Neural crest cell (in vitro differentiated cells): Measurements from ENCODE around the gene SCRN1. TPM values are rescaled to one million over a fixed set of nuclear protein-coding genes. Genes with fewer than 3 reads are reported as not detected.

Experiments
- DNase-seq: peaks from one replicate; pipeline ENCODE4 v3.0.0; 2021; ENCODE audit warnings: low read depth, mixed read lengths, low spot score
- H3K27ac Mint-ChIP-seq: one replicate; pipeline ENCODE4 v1.8.0; 2021; ENCODE audit warnings: mild to moderate bottlenecking, mixed read lengths; ENCODE audit not compliant: unreplicated experiment
- H3K27me3 Mint-ChIP-seq: 2 replicates; pipeline ENCODE4 v1.8.0; 2021; ENCODE audit warnings: low read depth, mild to moderate bottlenecking, mixed read lengths
- H3K36me3 Mint-ChIP-seq: 2 replicates; pipeline ENCODE4 v1.8.0; 2021; ENCODE audit warnings: low read depth, mild to moderate bottlenecking, mixed read lengths
- H3K4me1 Mint-ChIP-seq: 2 replicates; pipeline ENCODE4 v1.8.0; 2021; ENCODE audit warnings: mixed read lengths
- H3K4me3 Mint-ChIP-seq: one replicate; pipeline ENCODE4 v1.8.0; 2021; ENCODE audit warnings: mild to moderate bottlenecking, mixed read lengths
- H3K9me3 Mint-ChIP-seq: 2 replicates; pipeline ENCODE4 v1.8.0; 2021; ENCODE audit warnings: mixed read lengths
- total RNA-seq: library from RNA; stranded (reverse); gene quantifications from 2 replicates; pipeline ENCODE4 v1.2.1, GENCODE V29; 2021
- TF ChIP-seq, protein P1 (sequence below): fragments of 200-600 bp; sonication (generic); conservative IDR thresholded peaks from 2 replicates; pipeline ENCODE4 v1.5.0; 2021; ENCODE audit warnings: antibody characterized with exemption, mild to moderate bottlenecking

SCRN1 gene
- total RNA-seq, 1 donor from 2014 or later: 76.8 TPM

DNA sequence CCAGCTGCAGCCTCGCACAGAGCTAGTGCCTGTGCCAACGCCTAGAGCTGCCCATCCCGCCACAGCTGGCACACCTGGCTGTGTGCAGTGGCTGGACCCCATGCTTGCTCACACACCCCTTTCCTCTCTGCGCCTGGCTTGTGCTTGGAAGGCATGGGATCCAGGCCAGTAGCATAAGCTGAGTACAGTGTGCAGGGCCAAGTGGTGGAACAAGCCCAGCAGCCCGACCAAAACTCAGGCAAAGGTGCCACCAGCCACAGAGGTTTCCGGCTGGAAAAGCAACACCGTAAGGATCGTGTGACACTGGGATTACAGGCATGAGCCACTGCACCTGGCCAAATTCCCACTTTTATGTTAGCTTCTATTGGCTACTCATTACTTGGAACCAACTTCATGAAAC, 38.4 kb downstream of the SCRN1 start:
- H3K9me3 Mint-ChIP-seq: no peaks in the 10 kb centered on the region
- no peak overlapping the region for H3K27ac Mint-ChIP-seq
- no peaks in the 10 kb centered on the region for H3K27me3 Mint-ChIP-seq
- no peak overlapping the region for H3K4me3 Mint-ChIP-seq
- TF ChIP-seq, protein P1, sequence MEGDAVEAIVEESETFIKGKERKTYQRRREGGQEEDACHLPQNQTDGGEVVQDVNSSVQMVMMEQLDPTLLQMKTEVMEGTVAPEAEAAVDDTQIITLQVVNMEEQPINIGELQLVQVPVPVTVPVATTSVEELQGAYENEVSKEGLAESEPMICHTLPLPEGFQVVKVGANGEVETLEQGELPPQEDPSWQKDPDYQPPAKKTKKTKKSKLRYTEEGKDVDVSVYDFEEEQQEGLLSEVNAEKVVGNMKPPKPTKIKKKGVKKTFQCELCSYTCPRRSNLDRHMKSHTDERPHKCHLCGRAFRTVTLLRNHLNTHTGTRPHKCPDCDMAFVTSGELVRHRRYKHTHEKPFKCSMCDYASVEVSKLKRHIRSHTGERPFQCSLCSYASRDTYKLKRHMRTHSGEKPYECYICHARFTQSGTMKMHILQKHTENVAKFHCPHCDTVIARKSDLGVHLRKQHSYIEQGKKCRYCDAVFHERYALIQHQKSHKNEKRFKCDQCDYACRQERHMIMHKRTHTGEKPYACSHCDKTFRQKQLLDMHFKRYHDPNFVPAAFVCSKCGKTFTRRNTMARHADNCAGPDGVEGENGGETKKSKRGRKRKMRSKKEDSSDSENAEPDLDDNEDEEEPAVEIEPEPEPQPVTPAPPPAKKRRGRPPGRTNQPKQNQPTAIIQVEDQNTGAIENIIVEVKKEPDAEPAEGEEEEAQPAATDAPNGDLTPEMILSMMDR: no peak
- peaks cover 18% of the 10 kb centered on the region for H3K36me3 Mint-ChIP-seq
- DNase-seq: no peak
- peaks cover 5% of the 10 kb centered on the region for H3K4me1 Mint-ChIP-seq

DNA sequence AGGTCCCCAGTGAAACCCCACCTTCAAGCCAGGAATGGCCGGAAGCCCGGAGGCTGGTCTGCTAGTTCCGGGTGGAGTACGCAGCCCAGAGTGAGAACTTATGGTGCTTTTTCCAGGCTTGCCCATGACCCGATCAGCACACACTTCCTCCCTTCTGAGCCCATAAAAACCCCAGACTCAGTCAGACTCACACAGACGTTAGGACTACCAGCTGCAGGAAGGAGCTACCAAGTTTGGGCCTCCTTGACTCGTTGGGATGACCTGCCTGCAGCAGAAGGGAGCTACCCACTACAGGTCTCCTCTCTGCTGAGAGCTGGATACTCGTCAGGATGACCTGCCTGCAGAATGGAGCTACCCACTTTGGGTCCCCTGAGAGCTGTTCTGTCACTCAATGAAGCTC, 39.1 kb downstream of the SCRN1 start:
- Mint-ChIP-seq H3K27ac (no peak overlapping the region), H3K36me3 (peaks cover 21% of the 10 kb centered on the region), H3K27me3 (no peaks in the 10 kb centered on the region), H3K4me1 (no peaks in the 10 kb centered on the region), H3K9me3 (no peaks in the 10 kb centered on the region), H3K4me3 (no peak overlapping the region)
- DNase-seq: no peak
- TF ChIP-seq, protein P1: no peak

DNA sequence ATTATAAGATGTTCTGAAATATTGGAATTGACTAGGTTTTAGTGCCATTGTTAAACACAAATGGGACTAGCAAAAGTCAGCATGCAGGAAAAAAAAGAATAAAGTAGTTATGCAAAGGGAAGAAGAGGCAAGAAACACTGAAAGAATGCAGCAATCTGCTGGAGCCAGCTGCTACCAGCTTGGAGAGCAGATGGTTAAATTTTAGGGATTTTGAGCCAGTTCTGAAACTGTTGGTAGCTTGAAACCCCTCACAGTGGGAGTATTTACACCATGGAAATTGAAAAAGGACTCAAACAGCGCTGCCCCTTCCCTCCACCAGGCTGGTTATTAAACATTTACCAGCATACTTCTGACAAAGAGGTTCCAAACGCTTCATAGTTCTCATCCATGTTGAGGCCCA, 41.0 kb downstream of the SCRN1 start:
- peaks cover 25% of the 10 kb centered on the region for H3K36me3 Mint-ChIP-seq

DNA sequence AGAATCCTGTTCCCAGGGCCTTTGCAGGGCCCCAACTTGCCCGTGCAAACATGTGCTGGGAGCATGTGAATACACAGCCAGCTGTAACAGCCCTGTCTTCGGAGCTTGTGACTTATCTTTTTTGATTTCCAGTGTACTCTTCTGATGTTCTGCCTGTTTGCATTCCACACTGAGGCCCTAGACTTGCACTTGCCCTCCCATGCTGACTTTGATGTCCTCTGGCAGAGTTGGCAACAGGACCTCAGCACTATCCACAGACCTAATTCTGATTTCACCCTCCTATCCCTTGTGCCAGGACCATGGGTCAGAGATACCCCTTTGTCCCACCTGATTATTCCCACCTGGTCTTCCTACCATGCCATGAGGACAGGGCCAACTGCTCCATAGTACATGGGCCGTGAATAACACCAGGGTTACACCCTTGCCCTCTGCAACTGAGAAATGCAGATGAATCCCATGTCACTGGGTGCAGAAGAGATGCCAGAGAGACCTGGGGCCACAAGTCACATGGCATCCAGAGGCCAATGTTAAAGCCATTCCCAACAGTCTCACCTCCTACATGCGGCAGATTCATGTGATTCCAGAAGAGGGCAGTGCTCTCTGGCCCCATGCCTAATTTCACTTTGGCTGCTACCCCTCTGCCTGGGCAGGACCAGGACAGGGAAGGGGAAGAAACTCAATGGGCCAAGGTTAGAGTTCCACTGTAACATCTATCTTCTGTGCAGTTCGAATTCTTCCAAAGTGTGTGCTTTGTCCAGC, 43.0 kb downstream of the SCRN1 start:
- TF ChIP-seq, protein P1: peak; percentile 40
- no peaks in the 10 kb centered on the region for H3K9me3 Mint-ChIP-seq
- H3K27ac Mint-ChIP-seq: peak overlapping the region; percentile 12
- H3K4me1 Mint-ChIP-seq: no peaks in the 10 kb centered on the region
- peaks cover 25% of the 10 kb centered on the region for H3K36me3 Mint-ChIP-seq
- DNase-seq: no peak
- no peak overlapping the region for H3K4me3 Mint-ChIP-seq
- H3K27me3 Mint-ChIP-seq: no peaks in the 10 kb centered on the region

More for the DNA sequence above, 41.0 kb downstream of the SCRN1 start:
- Mint-ChIP-seq H3K4me3 (no peak overlapping the region), H3K27me3 (no peaks in the 10 kb centered on the region), H3K9me3 (no peaks in the 10 kb centered on the region), H3K4me1 (no peaks in the 10 kb centered on the region), H3K27ac (no peak overlapping the region)
- no peak for DNase-seq
- TF ChIP-seq, protein P1: no peak

DNA sequence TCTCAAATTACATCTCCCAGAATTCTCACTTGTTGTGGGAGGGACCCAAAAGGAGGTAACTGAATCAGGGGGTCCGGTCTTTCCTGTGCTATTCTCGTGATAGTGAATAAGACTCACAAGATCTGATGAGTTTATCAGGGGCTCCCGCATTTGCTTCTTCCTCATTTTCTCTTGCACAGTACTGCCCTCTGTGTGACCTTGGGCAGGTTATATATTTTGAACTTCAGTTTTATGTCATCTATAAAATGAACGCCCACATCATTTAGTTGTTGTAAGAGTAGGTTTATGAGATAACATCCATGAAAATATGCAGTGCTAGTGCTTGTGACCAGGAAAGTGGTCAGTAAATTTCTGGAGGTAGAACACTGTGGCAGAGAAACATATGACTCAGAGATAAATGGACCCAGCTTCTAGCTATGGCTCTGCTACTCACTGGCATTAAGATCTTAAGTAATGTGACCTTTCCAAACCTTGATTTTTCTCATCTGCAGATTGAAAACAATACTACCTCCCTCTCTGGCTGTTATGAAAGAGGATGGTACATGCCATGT, 44.3 kb downstream of the SCRN1 start:
- peaks cover 24% of the 10 kb centered on the region for H3K36me3 Mint-ChIP-seq
- H3K9me3 Mint-ChIP-seq: no peaks in the 10 kb centered on the region
- no peaks in the 10 kb centered on the region for H3K4me1 Mint-ChIP-seq
- DNase-seq: no peak
- no peak overlapping the region for H3K27ac Mint-ChIP-seq
- H3K27me3 Mint-ChIP-seq: no peaks in the 10 kb centered on the region
- H3K4me3 Mint-ChIP-seq: no peak overlapping the region
- TF ChIP-seq, protein P1: no peak
